ENCODE measurements around the gene ADAMTS17.

- TF ChIP-seq SMAD3 (CRISPR knock-in tag; IDR thresholded peaks at IDR 0.05; ENCODE audit: borderline replicate concordance) (no peak), JUN (CRISPR knock-in tag; IDR thresholded peaks at IDR 0.05) (no peak)
- TF ChIP-seq, protein P1, sequence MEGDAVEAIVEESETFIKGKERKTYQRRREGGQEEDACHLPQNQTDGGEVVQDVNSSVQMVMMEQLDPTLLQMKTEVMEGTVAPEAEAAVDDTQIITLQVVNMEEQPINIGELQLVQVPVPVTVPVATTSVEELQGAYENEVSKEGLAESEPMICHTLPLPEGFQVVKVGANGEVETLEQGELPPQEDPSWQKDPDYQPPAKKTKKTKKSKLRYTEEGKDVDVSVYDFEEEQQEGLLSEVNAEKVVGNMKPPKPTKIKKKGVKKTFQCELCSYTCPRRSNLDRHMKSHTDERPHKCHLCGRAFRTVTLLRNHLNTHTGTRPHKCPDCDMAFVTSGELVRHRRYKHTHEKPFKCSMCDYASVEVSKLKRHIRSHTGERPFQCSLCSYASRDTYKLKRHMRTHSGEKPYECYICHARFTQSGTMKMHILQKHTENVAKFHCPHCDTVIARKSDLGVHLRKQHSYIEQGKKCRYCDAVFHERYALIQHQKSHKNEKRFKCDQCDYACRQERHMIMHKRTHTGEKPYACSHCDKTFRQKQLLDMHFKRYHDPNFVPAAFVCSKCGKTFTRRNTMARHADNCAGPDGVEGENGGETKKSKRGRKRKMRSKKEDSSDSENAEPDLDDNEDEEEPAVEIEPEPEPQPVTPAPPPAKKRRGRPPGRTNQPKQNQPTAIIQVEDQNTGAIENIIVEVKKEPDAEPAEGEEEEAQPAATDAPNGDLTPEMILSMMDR (IDR thresholded peaks at IDR 0.05), result no peak
- TF ChIP-seq, protein P2, sequence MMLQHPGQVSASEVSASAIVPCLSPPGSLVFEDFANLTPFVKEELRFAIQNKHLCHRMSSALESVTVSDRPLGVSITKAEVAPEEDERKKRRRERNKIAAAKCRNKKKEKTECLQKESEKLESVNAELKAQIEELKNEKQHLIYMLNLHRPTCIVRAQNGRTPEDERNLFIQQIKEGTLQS (CRISPR knock-in tag; conservative IDR thresholded peaks at IDR 0.05), result no peak
Measured at GRCh38 chr15:99979371-99979770, 362.4 kb downstream of the ADAMTS17 start.
